Daoy (cell line): ENCODE measurements around the gene IDH3G. TPM values are rescaled to one million over a fixed set of nuclear protein-coding genes. Genes with fewer than 3 reads are reported as not detected.

Source experiments
- DNase-seq: peaks from one replicate; pipeline ENCODE4 v3.0.0-alpha.2; 2015; ENCODE audit warnings: low read depth
- total RNA-seq: library from RNA; depleted of rRNA; stranded (reverse); fragments of >200 nt; shearing (Covaris generic); gene quantifications from 2 replicates; pipeline ENCODE4 v1.2.3, GENCODE V29; 2014

Gene IDH3G
- total RNA-seq, 1 experiment from 2014 or later, result 41.0 TPM

DNA sequence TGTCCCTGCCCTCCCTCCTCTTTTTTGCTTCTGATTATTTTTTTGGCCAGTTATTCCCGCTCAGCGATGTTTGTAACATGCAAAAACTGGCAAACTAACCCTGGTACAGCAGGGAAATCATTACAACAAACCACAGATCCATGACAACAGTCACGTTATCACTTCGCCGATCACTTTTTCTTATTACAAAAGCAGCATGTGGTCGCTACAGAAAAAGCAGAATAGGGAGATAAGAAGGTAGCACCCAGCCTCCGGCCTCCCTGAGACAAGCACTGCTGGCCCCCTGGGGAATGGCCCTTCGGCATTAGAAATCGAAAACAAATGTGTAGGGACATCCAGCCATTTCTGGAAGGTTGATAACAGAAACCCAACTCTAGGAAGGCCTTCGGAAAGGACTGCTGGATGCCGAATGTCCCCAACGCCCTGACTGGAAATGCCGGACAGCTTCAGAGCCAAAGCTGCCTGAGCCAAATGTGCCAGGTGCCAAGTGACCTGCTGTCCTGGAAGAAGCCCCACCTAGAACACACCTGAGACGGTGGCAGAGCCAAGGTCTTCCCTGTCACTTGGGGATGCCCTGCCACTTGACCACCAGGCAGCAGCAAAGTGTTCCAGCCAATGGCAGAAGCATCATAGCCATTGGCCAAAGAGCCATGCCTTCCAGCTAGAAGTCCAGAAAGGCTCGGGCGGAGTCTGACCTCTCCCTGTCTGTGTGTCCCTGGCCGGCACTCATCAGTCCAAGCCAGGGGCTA lies 2.9 kb downstream of the IDH3G start:
- no peak for DNase-seq

DNA sequence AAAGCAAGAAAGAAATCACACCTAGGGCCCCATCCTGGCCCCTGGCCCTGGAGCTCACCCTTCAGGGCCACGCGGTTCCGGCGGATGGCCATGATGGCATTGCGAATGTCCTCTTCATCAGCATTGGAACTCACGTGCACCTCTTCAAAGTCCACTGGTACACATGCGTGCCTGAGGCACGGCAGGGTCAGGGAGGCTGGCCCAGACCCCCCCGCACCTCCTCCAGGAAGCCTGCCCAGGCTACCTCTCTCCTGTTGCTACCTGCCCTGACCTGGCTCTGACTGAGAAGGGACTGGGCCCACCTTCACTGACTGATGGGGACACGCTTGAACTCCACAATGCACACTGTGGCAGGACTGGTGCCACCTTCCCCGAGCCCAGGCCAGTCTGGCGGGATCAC lies 4.5 kb downstream of the IDH3G start:
- DNase-seq, result no peak

DNA sequence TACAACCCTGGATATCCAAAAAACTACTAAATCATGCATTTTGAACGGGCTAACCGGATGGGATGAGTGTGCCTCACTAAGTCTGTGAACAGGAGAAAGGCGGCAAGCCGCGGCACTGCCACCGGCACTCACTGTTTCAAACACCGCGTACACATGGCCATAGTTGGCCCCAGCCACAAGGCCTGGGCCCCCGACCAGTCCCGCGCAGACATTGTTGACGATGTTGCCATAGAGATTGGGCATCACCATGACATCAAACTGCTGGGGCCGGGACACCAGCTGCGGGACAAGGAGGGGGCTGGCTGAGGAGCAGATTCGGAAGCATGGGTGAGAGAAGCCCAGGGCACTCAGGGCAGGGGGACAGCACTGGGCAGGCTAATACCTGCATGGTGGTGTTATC lies 7.5 kb downstream of the IDH3G start:
- DNase-seq, result no peak

DNA sequence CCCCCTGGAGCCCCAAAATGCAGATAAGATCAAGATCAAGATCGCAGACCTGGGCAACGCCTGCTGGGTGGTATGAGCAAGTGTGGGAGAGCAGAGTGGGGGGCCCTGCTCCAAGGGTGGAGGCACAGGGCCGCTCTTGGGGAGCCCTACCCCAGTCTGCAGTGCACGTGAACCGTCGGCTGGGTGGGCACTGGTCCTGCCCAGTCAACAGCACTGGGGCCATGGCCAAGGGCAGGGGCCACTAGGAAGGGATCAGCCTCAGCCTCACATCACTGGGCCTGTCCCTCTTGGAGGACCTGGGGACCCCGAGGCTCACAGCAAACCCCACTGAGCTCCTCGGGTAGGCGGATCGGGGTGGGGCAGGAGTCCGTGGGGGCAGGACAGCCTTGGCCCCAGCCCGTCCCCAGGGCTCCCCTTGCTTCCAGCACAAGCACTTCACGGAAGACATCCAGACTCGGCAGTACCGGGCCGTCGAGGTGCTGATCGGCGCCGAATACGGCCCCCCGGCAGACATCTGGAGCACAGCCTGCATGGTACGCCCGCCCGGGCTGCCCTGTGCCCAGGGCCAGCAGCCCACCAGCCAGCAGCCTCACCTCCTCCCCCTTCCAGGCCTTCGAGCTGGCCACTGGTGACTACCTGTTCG lies 9.7 kb downstream of the IDH3G start:
- DNase-seq, result no peak

DNA sequence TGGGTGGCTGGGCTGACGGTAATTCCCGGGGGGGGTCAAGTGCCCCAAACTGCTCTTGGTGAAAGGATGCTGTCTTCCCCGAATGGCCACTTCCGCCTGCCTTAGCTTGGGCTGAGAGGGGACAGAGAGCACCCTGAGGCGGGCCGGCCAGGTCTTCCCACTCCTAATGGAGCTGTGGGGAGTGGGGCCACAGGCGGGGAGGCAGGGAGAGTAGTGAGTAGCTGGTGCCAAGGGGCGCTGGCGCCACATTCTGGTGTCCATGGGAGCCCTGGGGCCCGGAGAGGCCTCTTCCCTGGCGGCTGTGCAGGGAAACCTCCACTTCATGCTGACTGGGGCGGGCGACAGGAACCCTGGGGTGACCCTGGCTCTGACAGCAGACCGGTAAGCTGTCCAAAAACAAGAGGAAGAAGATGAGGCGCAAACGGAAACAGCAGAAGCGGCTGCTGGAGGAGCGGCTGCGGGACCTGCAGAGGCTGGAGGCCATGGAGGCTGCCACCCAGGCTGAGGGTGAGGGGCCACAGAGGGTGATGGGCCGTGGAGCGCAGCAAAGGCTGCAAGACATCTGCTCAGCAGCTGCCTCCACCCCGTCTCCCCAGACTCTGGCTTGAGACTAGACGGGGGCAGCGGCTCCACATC lies 10.7 kb downstream of the IDH3G start:
- DNase-seq, result no peak

DNA sequence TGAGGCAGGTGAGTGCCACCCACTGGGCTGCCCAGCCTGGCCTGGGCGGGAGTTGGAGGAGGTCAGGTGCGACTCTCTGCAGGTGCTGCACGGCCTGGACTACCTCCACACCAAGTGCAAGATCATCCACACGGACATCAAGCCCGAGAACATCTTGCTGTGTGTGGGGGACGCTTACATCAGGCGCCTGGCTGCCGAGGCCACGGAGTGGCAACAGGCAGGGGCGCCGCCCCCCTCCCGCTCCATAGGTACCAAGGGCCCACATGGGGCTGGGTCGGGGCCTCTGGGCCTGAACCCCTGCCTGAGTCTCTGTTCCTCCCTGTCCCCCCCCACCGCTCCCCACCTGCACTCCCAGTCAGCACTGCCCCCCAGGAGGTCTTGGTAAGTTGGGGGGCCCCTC lies 11.3 kb downstream of the IDH3G start:
- no peak for DNase-seq

DNA sequence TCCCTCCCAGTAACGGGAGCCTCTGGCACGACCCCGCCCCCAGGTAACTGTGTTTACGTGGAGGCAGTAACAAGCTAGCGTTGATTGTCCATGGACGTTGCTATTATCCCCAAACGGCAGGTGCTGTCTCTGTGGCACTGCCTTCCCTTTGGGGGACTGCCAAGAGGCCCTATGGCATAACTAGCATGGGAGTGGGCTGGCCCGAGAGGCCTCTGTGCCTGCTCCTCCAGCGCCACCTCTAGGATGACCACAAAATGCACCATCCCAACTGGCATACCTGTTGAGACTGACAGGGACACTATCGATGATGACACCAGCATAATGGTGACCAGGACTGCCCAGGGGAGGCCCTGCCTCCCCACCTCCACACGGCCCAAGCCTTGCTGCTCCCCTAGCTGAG lies 11.9 kb downstream of the IDH3G start:
- DNase-seq, result peak; percentile 24

DNA sequence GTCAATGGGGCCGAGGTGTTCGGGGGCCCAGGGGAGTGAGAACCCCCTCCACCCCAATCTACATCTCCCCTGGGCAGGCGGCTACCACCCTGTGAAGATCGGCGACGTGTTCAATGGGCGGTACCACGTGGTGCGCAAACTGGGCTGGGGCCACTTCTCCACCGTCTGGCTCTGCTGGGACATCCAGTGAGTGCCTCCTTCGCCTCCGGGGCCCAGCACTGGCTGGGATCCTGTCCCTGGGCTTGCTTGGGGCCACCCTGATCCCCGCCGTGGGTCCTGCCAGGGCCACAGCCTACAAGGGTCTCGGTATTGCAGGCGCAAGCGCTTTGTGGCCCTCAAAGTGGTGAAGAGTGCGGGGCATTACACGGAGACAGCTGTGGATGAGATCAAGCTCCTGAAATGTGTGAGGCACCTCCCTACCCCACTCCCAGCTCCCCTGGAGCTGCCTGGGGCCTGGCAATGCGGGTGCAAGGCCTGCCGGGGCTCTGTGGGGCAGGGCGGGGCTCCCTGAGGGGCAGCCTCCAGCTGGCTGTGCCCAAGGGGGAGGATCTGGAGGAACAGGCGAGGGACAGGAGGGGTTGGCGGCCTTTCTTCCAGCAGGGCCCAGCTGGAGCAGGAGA lies 12.6 kb downstream of the IDH3G start:
- peak; percentile 38 for DNase-seq

DNA sequence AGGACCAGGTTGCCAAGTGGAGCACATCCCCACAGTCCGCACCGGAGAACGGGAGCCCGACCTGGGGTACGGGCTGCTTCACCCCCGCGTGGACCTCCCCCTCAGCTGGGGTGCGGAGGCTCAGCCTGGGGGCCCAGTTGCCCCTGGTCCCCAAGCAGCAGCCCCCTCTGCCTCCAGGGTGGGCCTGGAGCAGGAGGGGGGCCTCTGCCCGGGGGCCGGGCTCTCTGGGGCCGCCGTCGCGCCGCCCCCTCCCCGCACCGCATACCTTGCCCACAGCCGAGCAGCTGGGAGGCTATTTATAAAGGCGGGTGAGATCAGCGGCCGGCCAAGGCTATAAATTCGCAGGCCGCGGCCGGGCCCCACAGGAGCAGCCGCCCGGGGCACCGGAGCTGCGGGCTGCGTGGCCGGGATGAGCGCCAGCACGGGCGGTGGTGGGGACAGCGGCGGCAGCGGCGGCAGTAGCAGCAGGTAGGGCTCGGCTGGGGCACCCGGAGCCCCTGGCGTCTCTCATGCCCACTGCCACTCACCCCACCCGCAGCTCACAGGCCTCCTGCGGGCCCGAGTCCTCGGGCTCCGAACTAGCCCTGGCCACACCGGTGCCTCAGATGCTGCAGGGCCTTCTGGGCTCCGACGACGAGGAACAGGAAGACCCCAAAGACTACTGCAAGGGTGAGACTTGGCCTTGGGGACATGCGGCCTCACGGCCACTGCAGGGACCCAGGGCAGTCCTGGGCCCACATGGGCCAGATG lies 13.3 kb downstream of the IDH3G start, which contains the start of gene SRPK3:
Gene SRPK3, plus strand, starts transcription at position 364 of the 750 bp plus-strand sequence. Its CDS starts 46 bp downstream, at position 410.
- DNase-seq, result no peak

DNA sequence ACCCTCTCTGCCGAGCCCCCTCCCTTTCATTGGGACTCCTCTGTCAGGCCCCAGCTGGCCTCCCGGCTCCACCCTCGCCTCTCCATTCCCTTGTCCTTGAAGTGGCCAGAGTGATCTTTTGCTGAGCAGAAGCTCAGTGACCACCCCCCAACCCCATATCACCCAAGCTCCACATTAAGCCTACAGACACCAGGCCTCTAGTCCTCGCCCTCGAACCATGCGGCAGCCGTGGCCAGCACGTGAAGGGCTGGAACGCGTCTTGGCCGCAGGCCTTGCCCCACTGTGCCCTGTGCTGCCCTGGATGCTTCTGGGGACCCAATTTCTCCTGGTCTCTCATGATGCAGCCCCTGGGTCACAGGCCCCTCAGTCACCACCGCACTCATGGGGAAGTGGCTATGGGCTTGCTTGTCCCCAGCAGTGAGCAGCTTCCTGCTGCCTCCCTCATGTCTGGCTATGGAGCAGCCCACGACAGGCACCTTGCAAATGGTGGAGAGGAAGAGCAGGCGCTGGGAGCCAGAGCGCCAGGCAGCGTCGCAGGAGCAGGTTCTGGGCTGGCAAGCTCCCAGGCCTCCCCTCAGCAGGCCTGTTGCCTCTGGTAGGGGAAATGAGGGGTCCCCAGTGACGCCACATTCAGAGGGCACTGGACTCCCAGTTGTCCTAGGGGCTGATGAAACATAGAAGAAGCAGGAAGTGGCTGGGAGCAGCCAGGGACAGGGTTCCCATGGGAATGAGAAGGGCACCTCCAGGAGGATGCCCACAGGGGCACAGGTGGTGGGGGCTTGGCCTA lies 14.1 kb downstream of the IDH3G start:
- DNase-seq, result no peak

DNA sequence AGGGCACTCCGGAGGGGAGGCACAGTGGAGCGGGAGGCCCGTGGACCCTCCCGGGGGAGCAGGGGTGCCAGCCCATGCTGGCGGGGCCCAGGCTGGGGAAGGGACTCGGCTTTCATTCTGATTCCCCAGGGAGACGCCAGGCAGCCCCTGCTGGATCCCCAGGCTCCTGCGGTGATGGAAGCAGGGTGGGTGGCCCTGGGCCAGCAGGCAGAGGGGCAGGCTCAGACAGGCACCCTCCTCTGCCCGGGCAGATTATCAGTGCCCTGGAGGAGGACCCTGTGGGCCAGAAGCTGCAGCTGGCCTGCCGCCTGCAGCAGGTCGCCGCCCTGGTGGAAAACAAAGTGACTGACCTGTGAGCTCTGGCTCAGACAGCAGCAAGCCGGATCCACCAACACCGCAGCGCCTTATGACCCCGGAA lies 15.5 kb downstream of the IDH3G start:
- DNase-seq, result no peak

DNA sequence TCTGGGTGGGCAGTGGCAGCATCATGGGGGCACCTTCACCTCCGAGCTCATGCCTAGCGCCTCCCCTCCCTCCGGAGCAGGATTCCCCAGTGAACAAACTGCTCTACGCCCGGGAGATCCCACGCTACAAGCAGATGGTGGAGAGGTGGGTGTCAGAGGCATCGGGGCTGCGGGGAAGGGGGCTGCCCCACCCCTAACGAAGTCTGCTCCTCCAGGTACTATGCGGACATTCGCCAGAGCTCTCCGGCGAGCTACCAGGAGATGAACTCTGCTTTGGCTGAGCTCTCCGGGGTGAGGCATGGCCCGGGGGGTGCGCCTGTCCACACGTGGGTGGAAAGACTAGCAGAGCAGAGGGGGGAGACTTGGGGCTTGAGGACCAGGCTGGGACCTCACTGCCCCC lies 16.0 kb downstream of the IDH3G start:
- DNase-seq, result no peak

DNA sequence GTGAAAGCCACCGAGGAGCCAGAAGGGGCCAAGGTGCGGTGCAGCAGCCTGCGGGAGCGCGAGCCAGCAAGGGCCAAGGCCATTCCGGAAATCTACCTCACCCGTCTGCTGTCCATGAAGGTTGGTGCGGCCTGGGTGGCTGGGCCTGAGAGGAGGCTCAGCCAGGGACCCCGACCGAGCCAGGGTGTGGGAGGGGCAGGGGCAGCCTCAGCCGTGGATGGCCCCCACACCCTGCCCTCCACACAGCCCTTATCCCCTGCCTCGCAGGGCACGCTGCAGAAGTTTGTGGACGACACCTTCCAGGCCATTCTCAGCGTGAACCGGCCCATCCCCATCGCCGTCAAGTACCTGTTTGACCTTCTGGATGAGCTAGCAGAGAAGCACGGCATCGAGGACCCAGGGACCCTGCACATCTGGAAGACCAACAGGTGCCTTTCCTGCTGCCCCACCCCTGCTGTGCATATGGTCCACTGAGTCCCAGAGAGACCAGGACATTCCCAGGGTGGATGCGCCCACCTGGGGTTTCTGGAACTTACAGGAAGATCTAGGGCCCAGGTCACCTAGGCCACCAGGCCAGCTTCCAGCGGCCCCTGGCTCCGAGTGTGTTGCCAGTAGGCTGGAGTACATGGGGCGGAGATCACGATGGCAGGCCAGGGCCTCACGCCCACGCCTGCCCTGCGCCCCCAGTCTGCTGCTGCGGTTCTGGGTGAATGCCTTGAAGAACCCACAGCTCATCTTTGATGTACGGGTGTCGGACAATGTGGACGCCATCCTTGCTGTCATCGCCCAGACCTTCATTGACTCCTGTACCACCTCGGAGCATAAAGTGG lies 16.7 kb downstream of the IDH3G start:
- DNase-seq, result no peak

DNA sequence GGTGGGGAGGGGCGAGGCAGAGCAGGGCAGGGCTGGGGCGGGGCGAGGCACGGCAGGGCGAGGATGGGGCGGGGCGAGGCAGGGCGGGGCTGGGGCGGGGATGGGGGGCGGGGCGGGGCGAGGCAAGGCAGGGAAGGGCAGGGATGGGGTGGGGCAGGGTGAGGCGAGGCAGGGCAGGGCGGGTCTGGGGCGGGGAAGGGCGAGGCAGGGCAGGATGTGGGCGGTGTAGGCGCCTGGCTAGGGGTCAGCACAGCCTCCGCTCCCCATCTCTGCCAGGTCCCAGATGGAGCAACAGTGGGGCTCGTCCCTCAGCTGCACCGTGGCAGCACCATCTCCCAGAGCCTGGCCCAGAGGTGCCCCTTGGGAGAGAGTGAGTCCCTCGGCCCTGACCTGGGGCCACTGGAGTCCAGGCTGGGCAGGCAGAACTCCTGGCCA lies 17.5 kb downstream of the IDH3G start:
- no peak for DNase-seq

DNA sequence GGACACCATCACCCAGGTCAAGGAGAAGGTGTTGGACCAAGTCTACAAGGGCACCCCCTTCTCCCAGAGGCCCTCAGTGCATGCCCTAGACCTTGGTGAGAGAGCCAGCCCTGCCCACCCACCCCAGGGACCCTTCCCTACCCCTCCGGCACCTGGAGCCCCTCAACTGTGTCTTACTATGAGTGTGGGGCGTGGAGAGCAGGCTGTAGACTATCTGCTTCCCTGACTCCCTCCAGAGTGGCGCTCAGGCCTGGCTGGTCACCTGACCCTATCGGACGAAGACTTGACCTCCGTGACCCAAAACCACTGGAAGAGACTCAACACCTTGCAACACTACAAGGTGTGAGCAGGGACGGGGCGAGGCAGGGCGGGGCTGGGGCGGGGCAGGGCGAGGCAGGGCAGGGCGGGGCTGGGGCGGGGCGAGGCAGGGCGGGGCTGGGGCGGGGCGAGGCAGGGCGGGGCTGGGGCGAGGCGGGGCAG lies 18.0 kb downstream of the IDH3G start:
- no peak for DNase-seq

DNA sequence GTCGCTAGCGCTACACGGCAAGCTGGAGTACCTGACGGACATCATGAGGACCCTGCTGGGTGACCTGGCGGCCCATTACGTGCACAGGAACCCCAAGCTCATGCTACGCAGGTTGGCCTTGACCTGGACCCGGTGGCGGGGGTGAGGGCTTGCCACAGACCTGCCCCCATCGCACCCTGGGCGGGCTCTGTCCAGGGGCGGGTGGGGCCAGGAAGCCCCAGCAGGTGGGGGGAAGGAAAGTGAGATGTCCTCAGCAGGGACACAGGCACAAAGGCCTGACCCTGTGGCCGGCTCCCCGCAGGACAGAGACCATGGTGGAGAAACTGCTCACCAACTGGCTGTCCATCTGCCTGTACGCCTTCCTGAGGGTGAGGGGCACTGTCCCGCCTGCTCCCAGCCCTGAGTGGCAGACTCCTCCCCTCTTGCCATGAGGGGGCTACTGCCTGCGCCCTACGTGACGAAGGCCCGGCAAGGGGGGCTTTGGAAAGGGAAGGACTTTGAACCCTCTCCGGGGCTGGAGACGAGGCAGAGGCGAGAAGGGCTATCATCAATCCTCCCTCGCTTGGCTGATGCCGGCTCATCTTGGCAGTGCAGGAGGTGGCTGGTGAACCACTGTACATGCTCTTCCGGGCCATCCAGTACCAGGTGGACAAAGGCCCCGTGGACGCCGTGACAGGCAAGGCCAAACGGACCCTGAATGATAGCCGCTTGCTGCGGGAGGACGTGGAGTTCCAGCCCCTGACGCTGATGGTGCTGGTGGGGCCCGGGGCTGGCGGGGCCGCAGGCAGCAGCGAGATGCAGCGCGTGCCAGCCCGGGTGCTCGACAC lies 18.7 kb downstream of the IDH3G start:
- no peak for DNase-seq

DNA sequence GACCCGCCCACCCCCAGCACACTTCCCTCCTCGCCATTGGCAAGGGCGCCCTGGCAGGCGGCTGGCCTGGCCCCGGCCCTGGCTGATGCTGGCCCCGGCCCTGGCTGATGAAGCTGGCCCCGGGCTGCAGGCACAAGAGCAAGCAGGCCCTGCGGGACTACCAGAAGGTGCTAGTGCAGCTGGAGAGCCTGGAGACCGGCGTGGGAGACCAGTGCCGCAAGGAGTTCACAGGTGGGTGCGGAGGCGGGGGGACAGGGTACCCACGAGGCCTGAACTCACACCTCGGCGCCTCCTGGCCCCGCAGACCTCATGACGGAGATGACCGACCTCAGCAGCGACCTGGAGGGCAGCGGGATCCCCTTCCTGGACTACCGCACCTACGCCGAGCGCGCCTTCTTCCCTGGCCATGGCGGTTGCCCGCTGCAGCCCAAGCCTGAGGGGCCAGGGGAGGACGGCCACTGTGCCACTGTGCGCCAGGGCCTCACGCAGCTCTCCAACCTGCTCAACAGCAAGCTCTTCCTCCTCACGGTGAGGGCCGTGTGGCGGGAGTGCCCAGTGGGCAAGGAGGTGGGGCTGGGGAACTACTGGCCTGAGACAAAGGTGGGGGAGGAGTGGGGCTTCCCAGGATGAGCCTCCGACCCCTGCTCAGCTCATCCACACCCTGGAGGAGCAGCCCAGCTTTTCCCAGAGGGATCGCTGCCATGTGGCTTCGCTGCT lies 19.4 kb downstream of the IDH3G start:
- no peak for DNase-seq
